HG02870 (cell line): ENCODE measurements around the gene ECSCR.
"Not testable (repeated sequence)": the region's sequence is repeated elsewhere in the genome, so short reads cannot be mapped to it uniquely, and the experiment has no call there.

Source experiments
- ATAC-seq: cut with Tn5 transposase; IDR thresholded peaks from one replicate; pipeline ENCODE4 v1.9.1; 2021; ENCODE audit warnings: mild to moderate bottlenecking, moderate library complexity; ENCODE audit not compliant: unreplicated experiment

The ECSCR gene

DNA sequence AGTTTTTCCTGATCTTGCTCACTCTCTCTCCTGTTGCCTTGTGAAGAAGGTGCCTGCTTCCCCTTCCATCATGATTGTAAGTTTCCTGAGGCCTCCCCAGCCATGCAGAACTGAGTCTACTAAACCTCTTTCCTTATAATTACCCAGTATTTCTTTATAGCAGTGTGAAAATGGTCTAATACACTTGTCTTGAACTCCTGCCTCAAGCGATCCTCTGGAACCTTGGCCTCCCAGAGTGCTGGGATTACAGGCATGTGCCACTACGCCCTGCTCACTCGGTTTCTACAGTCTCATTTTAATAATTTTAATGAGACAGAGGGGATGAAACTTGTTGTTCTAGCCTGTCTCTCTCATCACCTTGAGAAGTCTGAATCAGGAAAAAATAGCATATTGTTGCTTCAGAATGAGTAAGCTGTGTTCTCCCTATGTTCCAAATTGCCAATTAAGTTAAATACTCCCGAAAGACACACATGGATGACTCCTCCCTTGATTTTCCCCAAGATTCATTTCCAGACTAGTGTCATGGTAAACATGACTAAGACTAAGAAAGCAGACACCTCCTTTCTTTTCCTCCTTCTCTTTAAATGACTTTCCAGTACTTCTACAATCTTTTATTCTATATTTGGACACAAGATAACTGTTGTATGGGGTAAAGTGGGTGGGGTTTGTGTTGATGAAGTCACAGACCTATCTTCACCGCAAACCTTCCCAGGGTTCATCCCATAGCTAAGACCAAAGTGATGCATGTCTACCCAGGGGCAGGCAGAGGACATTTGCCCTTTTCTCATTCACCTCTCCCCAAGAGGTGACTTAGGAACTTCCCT lies 15.4 kb downstream of the ECSCR start:
- peak; percentile 71 for ATAC-seq

DNA sequence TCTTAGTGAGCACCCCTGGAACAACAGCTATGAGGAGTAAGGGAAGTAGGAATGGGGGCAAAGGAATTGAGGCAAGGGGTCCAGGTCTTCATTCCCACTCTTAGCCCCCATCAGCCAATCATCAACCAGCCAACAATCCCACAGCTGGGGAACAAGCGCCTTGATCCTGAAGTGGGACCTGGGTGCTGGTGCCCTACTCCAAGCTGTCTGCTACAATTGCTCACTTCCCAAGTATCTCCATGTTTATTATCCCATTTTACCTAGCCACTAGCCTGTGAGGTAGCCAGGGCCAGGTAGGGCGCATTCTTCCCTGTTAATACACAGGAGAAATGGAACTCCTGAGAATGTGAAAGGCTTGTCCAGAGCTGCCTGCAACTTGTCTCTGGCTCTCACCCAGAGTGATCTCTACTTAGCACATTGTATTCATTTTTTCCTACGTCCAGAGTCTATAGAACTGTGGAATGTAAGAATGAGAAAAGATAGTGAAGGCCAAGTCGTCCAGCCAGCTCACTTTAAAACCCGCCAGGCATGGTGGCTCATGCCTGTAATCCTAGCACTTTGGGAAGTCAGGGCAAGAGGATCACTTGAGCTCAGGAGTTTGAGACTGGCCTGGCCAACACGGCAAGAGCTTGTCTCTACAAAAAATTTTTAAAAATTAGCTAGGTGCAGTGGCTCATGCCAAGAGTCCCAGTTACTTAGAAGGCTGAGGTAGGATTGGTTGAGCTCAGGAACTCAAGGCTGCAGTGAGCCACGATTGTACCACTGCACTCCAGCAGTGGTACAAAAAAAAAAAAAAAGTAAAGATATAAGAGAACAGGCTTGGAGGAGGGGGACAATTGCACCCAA lies 17.0 kb downstream of the ECSCR start:
- no peak for ATAC-seq

DNA sequence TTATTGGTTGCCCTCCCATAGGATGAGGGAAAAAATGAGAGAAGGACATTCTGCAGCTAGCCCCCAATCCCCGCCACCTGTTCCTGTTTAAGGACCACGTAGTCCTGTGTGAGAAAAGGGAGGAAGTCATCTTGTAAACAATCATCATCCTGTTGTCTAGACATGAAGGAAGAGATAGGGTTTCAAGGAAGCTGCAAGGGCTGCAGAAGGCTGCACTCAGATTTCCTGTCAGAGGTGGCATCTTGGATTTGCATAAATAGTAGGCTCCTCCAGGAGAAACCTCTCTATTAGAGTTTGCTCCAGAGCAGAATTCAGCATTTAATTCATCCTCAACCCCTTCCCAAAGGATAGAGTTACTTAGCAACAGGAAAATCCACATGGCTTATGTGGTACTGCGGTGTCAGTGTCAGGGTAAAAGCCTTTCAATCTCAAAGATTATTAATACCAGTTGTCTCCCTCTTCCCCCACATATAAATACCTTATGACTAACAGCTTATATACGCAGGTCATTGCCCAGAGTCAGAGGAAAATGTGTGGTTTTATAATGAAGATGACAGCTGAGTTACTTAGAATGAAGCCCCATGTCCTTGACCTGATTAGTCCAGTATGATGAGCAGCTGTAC lies 18.6 kb downstream of the ECSCR start:
- no peak for ATAC-seq

DNA sequence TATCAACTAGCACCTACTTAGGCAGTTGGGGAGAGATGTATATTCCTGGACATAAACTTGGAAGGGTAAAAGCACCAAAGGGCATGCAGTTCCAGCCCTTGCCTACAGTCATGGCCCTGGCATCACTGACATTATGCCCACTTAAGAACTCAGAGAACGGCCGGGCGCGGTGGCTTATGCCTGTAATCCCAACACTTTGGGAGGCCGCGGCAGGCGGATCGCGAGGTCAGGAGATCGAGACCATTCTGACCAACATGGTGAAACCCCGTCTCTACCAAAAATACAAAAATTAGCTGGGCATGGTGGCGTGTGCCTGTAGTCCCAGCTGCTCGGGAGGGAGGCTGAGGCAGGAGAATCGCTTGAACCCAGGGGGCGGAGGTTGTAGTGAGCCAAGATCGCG lies 22.1 kb downstream of the ECSCR start:
- not testable (repeated sequence) for ATAC-seq

DNA sequence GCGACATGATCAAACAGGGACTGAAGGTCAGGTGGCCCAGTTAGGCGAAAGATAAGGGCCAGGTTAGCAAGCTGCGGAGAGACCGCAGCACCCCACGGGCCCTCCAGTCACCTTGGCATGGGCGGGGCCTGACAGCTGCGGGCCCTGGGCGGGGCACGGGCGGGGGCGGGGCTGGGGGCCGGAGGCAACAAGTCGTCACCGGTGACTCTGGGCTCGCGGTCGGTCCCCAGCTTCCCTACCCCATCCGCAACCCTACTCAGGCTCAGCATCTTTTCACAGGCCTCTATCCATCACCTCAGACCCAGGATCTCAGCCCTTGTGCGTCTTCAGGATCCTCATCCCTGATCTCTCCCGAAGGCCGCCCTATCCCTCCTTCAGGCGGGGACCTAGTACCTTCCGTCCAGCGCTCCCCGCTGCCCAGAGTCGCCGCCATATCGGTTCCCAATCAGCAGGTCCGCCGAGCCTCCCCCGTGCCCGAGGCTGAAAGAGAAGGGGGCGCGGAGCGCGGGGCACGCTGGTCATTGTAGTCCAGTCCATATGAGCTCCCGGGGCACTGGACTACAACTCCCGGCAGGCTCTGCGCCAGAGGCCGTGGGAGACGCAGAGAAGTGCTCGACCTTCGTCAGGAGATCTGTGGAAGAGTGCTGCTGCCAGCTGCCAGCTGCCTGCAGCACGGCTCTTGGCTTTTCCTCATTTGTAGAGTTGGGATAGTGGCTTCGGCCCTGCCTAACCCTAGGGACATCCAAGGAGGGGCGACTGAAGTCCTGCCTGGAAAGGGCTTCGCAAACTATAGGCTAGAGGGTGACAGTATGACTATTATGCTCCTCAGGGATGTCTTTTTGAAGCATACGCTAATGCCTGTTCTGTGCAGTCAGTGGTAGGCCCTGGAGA lies 23.3 kb downstream of the ECSCR start, which contains the start of gene DNAJC18:
TSS of gene DNAJC18 (minus strand) at position 513 of the 891 bp plus-strand sequence. CDS start at position 433, 80 bp downstream.
- peak; percentile 90 for ATAC-seq

DNA sequence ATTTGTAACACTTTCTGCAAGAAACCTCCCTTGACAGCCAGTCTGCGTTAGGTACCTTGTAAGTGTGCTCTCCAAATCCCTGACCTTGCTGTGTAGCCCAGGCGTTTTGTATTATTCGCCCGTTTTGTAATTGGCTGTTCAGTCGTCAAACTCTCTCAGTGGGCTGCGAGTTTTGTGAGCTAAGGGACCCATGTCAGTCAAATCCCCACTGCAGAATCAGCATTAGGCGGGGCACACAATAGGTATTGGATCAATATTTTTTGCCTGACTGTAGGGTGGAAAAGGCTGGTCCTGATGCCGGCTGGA lies 23.9 kb downstream of the ECSCR start:
- no peak for ATAC-seq

DNA sequence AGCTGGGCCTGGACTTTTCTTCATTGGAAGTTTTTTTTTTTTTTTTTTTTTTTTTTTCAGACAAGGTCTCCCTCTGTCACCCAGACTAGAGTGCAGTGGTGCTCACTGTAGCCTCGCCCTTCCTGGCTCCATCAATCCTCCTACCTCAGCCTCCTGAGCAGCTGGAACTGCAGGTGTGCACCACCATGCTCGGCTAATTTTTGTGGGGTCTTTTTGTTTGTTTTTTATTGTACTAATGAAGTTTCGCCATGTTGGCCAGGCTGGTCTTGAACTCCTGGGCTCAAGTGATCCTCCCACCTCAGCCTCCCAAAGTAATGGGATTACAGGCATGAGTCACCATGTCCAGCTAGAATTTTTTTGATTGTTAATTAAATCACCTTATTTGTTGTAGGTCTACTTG lies 26.9 kb downstream of the ECSCR start:
- no peak for ATAC-seq

DNA sequence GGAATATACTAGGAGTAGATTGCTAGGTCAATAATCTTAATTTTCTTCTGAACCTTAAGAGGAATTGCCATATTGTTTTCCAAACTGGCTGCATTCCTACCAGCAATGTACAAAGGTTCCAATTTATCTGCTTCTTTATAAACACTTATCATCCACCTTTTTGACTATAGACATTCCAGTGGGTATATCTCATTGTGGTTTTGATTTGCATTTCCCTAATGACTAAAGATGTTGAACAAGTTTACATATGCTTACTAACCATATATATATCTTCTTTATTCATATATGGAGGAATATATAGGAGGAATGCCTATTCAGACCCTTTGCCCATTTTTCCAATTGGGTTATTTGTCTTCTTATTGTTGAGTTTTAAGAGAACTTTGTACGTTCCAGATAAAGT lies 30.8 kb downstream of the ECSCR start:
- no peak for ATAC-seq

DNA sequence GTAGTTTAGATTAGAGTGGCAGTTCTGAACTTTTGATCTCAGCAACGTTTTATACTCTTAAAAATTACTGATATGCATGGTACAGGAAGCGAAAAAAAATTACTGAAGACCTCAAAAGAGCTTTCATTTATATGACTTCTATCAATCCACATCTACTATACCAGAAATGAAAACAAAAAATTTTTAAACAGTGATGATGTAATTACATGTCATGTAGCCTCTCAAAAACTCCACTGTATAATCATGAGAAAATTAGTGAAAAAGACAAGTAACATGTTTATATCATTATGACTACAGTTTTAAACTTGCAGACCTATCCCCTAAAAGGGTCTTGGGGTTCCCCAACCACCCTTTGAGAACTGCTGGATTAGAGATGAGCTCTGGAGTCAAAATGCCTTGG lies 32.5 kb downstream of the ECSCR start:
- no peak for ATAC-seq

DNA sequence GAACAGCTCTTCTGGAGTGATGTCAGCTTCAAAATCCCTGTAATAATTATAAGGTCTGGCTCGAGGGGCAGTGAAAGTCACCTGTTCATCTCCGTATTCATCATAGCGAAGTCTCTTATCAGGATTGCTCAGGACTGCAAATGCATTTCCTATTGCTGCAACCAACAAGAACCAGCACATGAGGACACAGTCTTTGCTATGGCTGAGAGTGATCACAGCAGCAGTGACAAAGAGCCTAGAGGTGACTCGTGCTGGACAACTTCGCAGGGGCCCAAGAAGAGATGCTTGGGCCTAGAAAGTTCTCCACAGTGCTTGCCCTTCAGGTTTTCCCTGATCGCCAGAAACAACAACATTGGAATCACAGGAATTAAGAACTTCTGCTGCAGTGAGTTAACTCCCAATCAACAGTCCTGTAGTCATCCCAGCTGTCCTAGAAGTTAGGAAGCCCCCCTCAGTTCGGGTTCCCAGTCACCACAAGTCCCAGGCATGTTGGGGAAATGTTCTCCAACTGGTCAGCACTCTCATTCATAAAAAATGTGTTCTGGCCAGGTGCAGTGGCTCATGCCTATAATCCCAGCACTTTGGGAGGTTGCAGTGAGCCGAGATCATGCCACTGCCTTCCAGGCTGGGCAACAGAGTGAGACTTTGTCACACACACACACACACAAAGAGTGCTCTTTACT lies 36.2 kb downstream of the ECSCR start:
- no peak for ATAC-seq

DNA sequence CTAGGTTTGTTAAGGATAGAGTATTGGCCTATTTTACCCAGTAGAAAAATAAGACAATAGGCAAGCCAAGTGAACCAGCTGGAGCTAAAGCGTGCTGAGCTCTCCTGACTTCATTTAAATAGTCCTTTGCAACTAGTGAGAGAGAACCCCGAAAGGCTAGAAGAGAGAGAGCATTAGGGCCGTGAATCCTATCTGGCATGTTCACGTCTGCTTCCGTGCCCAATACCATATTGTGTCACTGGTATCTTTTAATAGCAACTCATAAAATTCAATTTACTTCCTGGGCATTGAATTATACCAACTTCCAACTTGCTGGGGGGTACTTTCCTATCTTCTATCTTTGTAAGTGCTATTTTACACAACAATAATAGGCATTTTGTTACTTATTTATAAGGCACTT lies 37.0 kb downstream of the ECSCR start:
- no peak for ATAC-seq

DNA sequence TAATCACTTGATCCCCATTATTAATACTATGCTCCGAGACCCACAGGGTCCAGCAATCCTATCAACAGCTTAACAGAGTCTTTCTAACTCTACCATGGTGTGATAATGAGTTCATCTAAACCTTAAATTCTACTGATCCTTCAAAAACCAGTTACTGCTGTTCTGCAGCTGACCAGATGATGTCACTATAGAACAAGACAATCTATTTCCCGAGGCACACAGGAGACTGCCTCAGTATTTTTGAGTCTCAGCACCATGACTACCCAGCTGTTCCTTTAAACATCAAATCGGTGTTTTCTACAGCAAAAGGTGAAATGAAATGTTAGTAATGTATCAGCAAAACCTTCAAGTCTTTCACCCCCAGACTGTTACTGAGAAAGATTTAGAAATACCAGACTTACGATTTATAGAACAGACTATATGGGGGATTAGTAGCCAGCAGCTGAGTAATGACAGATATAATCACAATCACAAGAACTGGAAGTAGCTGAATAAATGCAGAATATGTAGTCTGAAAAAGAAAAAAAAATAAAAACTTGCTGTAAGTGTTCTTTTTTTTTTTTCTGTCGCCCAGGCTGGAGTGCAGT lies 40.1 kb downstream of the ECSCR start:
- ATAC-seq = peak; percentile 40

DNA sequence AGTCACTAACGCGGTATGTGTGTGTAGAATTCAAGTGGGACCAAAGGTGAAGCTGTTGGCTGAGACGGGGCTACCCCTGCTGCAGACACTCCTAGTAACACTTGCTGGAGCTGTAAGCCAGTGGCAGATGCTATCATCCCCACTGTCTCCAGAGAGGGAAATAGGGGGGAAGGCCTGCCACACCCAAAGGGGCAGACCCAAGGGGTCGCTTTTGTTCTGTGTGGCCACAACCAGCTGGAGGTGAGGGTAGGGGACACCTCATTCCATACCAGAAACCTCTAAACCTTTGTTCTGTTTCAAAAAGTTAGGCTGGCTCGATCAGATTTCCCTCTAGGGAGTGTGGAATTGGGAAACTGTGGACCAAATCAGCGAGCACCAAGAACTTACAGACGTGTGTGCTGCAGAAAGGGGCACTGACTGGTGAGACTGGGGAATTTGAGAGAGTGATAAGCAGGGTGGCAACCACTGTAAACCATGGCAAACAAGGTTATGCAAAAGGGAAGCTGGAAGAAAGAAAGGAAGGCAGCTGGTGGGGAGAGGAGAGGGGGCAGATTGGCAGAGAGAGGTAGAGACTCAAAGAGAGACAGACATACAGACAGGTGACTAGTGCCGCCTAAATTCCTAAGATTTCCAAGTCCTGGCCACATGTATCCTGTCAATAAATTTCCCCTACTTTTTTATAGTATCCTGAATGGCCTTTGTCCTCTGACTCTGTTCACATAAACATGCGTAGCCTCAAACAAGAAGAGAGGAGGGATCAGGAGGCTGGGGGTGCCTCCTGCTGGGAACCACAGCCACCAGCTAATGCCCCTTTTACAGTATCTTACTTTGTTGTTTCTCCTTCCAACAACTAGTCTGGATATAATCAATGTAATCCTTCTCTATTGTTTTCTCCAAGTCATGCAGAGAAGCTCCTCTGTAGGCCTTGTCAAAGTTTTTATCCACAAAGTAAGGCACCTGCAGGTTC lies 43.0 kb downstream of the ECSCR start:
- no peak for ATAC-seq

DNA sequence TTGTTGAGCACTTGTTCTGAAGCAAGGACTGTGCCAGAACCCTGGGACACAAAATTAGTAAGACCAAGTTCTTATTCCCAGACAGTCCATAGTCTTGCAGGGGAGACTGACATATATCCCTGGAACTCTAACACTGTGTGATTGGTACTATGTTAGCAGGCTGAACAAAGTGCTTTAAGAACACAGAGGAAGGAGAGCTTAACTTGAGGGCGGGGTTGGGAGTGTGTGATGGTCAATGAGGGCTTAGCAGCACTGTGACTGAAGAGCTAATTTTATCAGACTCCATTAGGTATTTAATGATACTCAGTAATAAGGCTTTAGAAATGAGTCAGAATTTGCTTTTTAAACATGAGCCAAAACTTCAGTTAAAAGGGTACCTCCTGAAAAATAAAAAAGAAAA lies 43.8 kb downstream of the ECSCR start:
- no peak for ATAC-seq

DNA sequence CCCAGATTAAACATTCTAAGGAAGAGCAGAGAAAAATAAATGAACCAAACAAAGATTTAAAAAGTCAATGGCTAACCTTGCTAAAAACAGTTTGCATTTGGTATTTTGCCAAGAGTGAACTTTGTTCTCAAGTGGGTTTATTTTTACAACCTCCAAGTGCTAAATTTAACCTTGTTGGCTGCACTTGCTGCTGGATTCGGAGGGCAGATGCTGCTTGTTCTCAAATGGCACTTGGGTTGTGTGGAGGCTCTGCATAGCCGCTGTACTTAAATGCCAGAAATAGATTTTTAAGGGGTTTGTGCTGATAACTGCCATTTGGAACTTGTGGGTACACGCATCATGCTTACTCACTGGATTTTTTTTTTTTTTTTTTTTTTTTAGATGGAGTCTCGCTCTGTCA lies 45.3 kb downstream of the ECSCR start:
- ATAC-seq = no peak

DNA sequence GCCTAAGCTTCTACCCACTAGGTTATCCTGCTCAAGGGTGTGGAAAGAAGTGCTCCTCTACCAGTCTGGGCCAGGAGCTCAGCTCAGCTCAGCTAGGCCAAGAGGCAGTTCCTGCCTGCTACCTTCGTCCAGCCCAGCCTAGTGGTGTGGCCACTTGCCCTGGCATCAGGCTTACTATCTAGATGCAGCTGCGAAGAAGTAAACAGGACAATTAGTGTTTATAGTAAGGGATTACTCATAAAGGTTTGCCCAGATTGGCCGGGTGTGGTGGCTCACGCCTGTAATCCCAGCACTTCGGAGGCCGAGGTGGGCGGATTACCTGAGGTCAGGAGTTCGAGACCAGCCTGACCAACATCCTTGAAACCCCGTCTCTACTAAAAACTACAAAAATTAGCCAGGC lies 45.9 kb downstream of the ECSCR start:
- ATAC-seq = no peak

DNA sequence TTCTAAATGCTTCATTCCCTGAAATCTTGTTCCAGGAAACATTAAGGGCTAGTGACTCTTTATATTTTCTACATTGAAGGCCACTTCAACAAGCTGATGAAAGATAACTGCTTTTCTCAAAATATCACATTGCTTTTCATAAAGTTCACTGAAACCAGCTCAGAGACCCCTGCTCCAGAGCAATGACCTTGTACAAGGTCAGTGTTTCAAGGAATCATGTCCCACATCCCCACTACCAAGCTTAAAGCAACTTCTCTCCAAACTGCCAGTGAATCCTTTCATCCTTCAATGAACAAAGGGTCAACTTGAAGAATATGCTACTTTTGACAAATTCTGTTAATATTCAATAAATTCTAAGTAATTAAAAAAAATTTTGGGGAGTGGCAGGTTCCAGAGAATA lies 46.7 kb downstream of the ECSCR start:
- ATAC-seq = no peak

DNA sequence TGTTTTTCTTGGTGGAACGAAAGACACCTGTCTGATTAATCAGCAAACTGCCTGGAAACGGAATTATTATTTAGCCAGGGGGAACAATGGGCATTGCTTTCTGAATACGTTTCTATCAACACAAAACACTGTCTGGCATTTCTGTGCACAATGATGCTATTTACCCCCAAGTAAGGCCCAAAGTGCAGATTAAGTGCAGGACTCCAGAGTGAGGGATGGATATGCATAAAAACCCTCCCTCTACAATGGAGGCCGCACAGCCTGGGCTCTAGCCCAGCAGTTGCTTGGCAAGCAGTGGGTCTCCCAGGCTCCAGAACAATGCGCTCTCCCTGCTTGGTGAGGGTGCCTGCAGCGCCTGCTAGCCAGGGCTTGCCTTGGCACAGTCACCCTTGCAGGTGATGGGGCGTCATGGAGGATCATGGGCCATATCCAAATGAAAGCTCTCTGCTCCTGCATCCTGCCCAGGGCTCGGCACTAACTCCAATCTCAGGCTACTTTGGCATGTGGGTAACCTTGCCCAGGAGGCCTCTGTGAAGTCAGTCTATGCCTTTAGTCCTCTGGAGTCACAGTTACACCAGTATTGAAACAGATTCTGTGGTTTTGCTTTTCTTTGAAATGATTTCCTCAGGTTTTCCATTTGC lies 47.2 kb downstream of the ECSCR start:
- no peak for ATAC-seq
